ENCODE data around the gene CCDC194.
"Not testable (repeated sequence)": the region's sequence is repeated elsewhere in the genome, so short reads cannot be mapped to it uniquely, and the experiment has no call there.

Gene CCDC194

DNA sequence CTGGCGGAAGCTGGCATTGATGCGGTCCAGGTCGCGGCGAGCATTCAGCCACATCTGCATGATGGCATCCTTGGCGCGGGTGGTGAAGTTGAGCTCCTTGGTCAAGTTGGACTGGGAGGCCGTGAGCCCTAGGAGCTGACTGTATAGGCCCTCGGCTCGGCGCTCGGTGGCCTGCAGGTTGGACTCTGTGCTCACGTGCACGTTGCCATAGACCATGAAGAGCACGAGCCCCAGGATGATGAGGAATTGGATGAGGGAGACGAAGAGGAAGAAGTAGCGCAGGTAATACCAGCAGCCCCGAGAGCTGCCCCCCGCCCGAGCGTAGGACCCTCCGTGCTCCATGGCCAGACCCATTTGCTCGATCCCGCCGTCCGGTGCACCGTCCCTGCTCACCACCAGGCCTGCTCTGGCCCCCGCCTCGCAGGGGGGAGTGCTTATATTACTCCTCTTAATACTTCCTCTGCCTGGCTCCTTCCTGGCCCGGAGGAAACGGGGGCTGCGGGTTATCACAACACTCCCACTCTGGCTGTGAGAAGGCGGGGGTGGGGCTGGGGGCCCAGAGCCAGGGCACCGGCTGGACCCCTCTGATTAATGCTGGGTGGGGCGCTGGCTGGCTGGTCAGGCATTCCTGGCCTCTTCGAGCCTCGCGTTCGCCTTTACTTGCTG is 16.9 kb downstream of the CCDC194 start, which contains the start of gene PLVAP:
Gene PLVAP (minus strand): TSS at position 408 of the 666 bp plus-strand sequence. CDS start 54 bp downstream, at position 354.
- DNase-seq (ENCODE audit: low read depth in 2 of 2), result no peak

DNA sequence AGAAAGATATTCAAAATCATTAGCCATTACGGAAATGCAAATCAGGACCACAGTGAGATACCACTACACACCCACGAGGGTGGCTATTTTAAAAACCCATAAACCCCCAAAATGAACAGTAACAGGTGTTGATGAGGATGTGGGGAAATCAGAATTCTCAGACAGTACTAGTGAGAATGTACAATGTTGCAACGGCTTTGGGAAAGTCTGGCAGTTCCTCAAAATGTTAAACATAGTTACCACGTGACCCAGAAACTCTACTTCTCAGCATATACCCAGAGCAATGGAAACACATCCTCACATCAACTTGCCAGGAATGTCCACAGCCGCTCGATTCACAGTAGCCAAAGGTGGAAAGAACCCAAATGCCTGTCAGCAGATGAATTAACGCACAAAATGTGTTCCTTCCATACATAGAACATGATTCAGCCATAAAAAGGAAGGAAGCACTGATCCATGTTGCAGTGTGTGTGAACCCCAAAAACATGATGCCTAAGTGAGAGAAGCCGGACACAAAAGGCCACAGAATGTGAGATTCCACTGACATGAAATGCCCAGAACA is 23.9 kb downstream of the CCDC194 start:
- no peak for DNase-seq (ENCODE audit: low read depth in 2 of 2)

DNA sequence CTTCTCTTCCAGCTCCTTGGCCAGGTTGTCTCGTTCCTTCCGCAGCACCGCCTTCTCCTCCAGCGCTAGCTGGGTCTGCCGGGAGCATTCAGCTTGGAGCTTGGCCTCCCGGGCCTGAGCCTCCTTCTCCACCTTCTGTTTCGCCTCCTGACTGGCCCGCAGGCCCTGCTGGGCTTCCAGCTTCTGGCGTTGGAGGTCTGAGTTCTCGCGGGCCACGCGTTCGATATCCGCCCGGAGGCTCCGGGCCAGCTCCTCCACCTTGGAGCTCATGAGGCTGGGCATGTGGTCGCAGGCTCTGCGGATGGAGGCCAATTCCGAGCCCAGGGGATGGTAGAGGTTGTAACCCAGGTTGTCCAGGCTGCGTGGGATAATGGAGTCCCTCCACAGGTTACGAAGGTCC is 28.6 kb downstream of the CCDC194 start:
- no peak for DNase-seq (ENCODE audit: low read depth in 2 of 2)

DNA sequence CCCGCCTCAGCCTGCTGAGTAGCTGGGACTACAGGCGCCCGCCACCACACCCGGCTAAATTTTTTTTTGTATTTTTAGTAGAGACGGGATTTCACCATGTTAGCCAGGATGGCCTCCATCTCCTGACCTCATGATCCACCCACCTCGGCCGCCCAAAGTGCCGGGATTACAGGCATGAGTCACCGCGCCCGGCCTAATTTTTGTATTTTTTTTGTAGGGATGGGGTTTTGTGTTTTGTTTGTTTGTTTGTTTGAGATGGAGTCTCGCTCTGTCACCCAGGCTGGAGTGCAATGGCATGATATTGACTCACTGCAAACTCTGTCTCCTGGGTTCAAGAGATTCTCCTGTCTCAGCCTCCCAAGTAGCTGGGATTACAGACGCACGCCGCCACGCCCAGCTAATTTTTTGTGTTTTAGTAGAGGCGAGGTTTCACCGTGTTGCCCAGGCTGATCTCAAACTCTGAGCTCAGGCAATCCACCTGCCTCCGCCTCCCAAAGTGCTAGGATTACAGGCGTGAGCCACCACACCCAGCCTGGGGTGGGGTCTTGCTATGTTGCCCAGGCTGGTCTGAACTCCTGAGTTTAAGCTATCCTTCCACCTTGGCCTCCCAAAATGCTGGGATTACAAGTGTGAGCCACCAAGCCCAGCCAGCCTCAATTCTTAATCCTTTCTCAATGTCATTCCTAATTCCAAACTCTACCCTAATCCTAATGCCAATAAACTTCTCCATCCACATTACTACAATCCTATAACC is 30.0 kb downstream of the CCDC194 start:
- DNase-seq (ENCODE audit: low read depth in 2 of 2), result not testable (repeated sequence)

DNA sequence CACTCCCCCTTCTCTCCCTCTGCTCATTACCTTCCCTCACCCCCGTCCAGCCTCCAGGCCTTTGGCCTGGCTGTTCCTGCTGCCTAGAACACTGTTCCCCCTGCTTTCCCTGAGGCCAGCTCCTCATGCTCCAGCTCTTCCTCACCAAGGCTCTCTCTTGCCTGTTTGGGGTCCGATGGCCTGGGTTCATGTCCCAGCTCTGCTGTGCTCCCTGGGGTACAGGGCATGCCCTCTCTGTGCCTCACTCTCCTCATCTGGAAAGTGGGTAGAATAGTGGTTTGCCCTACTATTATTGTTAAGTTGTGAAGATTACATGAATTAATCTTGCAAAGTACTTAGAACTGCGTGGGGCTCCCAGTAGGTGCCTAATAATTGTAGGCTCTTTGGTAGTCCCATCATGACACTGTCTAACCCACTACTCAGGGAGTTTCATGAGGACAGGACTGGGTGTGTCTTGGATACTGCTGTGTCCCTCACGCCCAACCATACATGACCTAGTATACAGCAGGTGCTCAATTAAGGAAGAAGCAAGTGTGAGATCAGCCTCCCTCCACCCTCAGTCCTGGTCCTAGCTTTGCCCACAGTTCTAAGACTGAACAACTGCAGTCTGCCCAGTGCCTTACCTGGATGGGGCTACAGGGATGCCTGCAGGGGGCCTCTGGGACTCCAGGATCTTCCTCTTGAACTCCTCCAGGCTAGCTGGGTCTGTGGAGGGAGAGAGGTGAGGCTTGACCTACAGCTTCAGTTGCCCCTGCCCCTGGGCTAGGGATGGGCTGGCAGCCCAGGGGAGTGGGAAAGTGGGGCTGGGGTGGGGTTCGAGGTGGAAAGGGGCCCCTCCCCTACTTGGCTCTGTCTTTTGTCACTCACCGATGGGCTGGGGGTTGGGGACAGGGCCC is 33.8 kb downstream of the CCDC194 start:
- no peak for DNase-seq (ENCODE audit: low read depth in 2 of 2)

DNA sequence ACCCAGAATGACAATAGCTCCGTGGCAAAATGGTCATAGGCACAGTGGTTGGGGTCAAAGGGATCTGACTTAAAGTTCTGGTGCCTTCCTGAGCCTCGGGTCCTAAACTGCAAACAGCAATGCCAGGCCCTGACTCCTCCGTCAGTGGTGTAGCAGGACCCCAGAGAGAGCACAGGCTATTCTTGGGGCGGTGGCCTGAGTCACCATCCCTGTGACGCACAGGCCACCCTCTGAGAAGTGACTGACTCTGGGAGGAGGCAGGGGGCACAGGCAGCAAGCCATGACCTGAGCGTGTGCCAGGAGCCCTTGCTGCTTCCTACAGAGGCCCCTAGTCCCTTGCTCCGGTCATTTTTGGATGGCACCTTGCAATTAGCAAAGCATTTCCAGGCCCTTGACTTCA is 35.6 kb downstream of the CCDC194 start:
- no peak for DNase-seq (ENCODE audit: low read depth in 2 of 2)

DNA sequence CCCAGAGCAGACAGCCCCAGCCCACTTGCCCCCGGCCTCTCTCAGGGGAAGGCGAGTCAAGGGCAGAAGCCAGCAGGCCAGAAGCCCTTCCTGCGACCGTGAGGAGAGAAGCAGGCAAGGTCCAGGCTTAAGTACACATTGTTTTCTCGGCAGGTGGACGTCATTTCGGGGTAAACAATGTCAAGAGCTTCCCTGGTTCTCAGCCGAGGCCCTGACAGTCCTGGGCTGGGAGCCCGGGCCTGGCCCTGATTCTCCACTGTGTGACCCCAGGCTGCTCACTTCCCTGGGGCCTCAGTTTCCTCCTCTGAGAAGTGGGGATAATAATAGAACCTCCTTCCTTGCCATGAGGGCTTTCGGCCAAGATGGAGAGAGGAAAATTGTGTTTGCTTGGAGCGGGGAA is 36.3 kb downstream of the CCDC194 start:
- DNase-seq (ENCODE audit: low read depth in 2 of 2), result no peak

DNA sequence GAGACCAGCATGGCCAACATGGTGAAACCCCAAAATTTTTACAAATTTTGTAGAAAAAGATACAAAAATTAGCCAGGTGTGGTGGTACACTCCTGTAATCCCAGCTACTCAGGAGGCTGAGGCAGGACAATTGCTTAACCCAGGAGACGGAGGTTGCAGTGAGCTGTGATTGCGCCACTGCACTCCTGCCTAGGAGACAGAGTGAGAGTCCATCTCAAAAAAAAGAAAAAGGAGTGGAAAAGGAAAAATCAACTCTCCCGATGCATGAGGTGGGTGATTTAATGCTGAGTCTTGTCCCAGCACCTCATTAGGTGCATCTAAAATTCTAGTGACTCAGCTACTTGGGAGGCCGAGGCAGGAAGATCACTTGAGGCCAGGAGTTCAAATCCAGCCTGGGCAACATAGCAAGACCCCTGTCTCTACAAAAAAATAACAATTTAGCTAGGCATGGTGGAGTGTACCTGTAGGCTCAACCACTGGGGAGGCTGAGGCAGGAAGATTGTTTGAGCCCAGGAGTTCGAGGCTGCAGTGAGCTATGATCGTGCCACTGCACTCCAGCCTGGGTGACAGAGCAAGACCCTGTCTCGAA is 36.8 kb downstream of the CCDC194 start:
- DNase-seq (ENCODE audit: low read depth in 2 of 2), result no peak

DNA sequence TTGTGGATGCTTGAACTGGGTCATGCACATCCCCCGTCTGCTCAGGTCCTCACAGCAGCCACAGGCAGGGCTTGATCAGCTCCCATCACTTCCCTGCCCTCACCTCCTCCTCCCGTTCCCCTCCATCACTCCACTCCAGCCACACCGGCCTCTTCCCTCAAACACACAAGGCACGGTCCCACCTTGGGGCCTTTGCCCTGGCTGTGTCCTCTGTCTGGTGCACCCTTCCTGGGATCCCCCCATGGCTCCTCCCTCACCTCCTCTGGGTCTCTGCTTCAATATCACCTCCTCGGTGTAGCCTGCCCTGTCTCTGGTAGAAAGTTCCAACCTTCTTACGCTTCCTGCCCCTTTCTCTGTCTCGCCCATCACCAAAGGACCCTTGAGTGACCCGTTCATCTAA is 40.6 kb downstream of the CCDC194 start:
- DNase-seq (ENCODE audit: low read depth in 2 of 2), result no peak

DNA sequence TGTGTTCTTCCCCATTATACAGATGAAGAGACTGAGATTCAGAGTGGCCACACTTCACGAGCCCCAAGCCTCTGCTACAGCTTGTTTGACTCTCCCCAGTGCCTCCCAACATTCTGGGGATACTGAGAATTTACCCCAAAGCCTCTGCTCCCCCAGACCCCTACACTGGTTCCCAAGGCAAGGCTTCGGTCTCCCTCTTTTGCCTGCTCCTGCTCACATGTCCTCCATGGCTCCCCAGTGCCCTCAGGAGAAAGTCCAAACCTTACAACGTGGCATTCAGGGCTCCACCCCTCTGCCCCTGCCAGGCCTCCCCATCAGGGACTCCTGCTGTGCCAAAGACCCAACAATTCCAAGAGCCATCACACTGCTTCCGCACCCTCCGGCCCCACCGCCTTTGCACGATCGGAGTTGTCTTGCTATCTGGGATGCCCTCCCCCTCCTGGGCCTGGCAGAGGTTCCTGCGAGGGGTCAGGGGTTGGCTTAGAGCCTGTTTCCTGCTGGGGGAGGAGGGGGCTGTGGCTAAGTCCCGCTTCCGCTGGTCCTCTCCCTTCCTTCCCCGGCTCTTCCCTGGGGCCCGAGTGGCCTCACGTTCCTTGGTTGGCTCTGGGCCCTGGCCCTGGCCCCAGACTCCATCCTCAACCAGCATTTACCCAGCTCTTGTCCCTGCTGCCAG is 41.3 kb downstream of the CCDC194 start:
- DNase-seq (ENCODE audit: low read depth in 2 of 2), result no peak

DNA sequence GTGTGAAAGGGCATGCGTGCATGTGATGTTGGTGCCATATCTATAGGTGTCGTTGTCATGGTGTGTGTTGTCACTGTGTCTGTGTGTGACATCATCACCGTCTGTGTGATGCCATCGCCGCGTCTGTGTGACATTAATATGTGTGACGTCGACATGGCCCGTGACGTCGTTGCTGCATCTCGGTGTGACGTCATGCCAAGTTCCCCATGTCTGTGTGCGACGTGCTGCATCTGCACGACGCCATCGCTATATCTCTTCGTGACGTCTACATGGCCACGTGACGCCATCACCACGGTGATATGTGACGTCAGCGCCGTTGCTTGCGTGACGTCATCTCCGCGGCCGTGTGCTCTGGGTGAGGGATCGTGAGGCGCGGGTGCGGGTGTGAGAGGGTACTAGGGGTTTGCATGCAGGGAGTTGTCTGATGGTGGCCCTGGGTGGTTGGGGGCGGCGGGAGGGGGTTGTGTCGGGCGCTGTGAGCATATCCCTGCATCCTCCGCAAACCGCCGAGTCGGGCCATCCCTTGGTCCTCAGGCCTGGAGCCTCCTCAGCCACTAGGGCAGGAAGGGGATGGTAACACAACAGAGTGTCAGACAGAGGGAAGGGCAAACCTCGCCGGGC is 42.1 kb downstream of the CCDC194 start:
- no peak for DNase-seq (ENCODE audit: low read depth in 2 of 2)

DNA sequence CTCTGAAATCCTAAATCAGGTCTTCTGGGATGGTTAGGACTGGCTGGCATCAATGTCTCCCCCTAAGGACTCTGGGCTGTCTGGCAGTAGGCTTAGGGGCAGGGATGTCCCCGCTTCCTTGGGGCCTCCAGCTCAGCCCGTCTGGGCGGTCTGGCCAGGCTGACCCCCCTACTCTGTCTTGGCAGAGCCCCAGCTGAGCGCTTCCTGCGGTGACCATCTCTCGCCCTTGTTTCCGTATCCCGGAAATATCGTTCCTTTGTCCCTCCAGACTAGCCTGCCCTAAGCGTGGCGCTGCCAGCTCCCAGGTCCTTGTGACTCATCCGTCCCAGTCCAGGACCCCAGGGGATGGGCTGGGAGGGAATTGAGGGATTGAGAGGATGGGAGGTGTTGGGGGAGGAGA is 45.3 kb downstream of the CCDC194 start:
- DNase-seq (ENCODE audit: low read depth in 2 of 2), result no peak

DNA sequence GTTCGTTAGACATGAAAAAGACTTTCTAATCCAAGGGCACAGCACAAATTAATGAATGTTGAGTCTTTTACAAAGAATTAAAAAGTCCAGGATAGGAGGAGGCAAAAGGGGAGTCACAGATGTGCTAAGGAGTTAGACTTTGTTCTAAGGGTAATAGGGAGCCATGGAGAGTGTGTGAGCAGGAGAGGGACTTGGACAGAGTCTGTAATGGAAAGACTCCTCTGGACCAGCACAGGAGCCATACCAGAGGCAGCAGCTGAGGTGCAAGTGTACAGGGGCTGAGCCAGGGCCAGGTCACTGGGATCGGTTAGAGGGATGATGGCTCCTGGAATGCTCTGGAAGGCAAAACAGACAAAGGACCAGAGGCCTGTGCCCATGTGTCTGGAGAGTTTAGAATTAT is 46.1 kb downstream of the CCDC194 start:
- no peak for DNase-seq (ENCODE audit: low read depth in 2 of 2)

DNA sequence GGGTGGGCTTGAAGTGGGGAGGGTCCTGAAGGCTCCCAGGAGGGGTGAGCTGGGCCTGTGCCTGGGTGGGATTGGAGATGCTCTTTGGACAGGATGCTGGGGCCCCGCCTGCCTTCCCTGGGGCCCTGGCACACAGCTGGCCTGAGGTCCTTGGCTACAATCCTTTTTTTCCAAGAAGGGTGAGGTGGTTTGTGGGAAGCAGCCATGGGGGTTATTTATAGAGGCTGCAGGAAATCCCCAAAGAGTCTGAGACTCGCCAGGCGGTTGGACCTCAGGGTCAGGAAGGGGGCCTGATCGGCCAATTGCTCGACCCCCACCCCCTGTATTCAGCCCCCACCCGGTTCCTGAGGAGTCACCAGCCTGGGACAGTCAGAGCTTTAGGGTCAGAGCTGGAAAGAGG is 46.6 kb downstream of the CCDC194 start:
- DNase-seq (ENCODE audit: low read depth in 2 of 2), result no peak

DNA sequence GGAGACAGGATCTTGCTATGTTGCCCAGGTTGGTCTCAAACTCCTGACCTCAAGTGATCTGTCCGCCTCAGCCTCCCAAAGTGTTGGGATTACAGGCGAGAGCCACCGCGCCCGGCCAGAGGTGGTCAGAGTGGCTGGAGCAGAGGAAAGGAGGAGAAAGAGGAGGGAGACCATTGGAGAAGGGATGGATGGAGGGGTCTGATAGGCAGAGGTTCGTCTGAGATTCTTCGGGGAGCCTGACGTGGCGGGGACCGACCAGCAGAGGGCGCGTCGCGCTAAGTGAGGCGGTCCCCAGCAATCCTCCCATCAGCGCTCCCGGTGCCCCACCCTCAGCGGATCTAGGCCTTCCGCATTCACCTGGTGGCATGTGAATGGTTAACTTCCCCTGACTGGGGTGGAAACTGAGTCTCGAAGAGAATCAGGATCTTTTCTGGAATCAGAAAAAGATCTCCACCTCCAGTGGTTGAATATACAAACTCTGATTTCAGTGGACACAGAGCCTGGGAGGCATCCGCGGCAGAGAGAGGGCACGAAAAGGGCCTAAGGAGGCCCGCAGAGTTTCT is 47.8 kb downstream of the CCDC194 start:
- peak; percentile 54 to 62 for DNase-seq (ENCODE audit: low read depth in 2 of 2)

DNA sequence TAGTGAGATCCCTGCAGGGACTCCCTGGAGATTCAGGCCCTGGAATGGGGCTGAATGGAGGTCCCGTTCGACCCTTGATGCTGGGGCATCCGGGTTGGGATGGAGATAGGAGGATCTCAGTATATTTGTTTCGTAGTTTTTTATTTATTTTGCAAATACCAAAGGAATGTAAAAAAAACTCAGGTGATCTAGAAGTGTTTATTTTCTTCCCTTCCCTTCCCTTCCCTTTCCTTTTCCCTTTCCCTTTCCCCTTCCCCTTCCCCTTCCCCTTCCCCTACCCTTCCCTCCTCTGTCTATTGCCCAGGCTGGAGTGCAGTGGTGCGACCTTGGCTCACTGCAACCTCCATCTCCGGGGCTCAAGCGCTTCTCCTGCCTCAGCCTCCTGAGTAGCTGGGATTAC is 52.2 kb downstream of the CCDC194 start:
- DNase-seq (ENCODE audit: low read depth in 2 of 2), result no peak

DNA sequence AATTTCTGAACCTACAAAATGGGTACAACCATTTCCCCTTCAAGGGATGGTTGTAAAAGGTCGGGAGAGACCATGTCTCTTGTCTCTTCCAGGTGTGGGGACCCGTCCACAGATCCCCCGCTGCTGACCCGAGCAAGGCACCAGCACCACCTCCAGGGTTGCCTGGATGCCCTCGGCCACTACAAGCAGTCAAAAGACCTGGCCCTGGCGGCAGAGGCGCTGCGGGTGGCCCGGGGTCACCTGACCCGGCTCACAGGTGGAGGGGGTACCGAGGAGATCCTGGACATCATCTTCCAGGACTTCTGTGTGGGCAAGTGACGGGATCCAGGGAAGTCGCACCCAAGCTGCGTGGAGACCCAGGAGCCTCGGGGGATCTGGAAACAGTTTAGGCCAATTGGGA is 52.6 kb downstream of the CCDC194 start:
- DNase-seq (ENCODE audit: low read depth in 2 of 2), result no peak

DNA sequence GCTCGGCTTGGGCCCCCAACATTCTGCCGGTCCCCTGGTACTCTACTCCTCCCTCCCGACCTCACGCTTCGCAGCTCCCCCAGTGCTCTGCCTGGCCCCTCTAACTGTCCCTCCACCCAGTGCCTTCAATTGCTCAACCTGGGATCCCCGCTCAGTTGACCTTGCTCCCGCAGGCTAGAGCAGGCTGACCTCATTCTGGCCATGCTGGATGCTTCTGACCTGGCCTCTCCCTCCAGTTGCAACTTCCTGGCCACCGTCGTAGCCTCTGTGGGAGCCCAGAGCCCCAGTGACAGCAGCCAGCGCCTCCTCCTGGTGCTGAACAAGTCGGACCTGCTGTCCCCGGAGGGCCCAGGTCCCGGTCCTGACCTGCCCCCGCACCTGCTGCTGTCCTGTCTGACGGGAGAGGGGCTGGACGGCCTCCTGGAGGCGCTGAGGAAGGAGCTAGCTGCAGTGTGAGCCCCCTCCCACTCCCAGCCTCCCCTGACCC is 53.1 kb downstream of the CCDC194 start:
- no peak for DNase-seq (ENCODE audit: low read depth in 2 of 2)

All from stimulated activated CD8-positive, alpha-beta memory T cell treated with anti-CD3 and anti-CD28 coated beads, Interleukin-2, amount 100 ng/mL, for 1 hour (primary cell).